Stimulated activated CD4-positive, alpha-beta T cell treated with anti-CD3 and anti-CD28 coated beads, Interleukin-2, amount 100 ng/mL, for 4 hours (primary cell): ENCODE data around the gene NOL6.
A peak's percentile ranks its signal among the peaks of the same experiment; 100 is the strongest.

ENCODE experiments used
- DNase-seq: peaks from one replicate; pipeline ENCODE4 v3.0.0-alpha.2; 2020; ENCODE audit warnings: low read depth

NOL6 gene

GRCh38 chr9:33450621-33451146, 23.0 kb downstream of the NOL6 start:
- DNase-seq = no peak

GRCh38 chr9:33449715-33450114, 24.0 kb downstream of the NOL6 start:
- DNase-seq = no peak

GRCh38 chr9:33447799-33448553, 25.7 kb downstream of the NOL6 start:
- DNase-seq = no peak

- peak; percentile 52 for DNase-seq
These were observed 26.6 kb downstream of the NOL6 start, which contains the start of gene AQP3 for GRCh38 chr9:33446946-33447798. TSS of gene AQP3 (minus strand) at chr9:33447593. CDS start at chr9:33447530, 63 bp downstream.

GRCh38 chr9:33446240-33446945, 27.3 kb downstream of the NOL6 start:
- DNase-seq = peak; percentile 24

- DNase-seq = no peak
These were observed 28.1 kb downstream of the NOL6 start for GRCh38 chr9:33445389-33446239.

- no peak for DNase-seq
These were observed 30.1 kb downstream of the NOL6 start for GRCh38 chr9:33443464-33444154.

GRCh38 chr9:33443047-33443446, 30.7 kb downstream of the NOL6 start:
- no peak for DNase-seq

GRCh38 chr9:33442125-33442524, 31.6 kb downstream of the NOL6 start:
- DNase-seq = no peak

GRCh38 chr9:33440609-33441008, 33.1 kb downstream of the NOL6 start:
- DNase-seq = no peak

GRCh38 chr9:33440204-33440603, 33.5 kb downstream of the NOL6 start:
- no peak for DNase-seq

GRCh38 chr9:33439731-33440130, 34.0 kb downstream of the NOL6 start:
- no peak for DNase-seq

- no peak for DNase-seq
These were observed 34.6 kb downstream of the NOL6 start for GRCh38 chr9:33438926-33439680.

GRCh38 chr9:33437898-33438297, 35.8 kb downstream of the NOL6 start:
- DNase-seq = no peak

GRCh38 chr9:33437205-33437604, 36.5 kb downstream of the NOL6 start:
- no peak for DNase-seq

GRCh38 chr9:33436445-33436844, 37.3 kb downstream of the NOL6 start:
- DNase-seq = no peak

GRCh38 chr9:33435821-33436277, 37.9 kb downstream of the NOL6 start:
- no peak for DNase-seq

GRCh38 chr9:33434317-33435105, 39.2 kb downstream of the NOL6 start:
- no peak for DNase-seq

GRCh38 chr9:33433871-33434270, 39.9 kb downstream of the NOL6 start:
- DNase-seq = no peak
